HPDE6-E6E7 (cell line): Measurements from ENCODE around the gene HSDL2.

Experiments used
- DNase-seq: peaks from one replicate; pipeline ENCODE4 v3.0.0; 2011; ENCODE audit warnings: missing footprints; ENCODE audit errors: extremely low spot score

Gene HSDL2

GRCh38 chr9:112446526-112446925, 66.6 kb downstream of the HSDL2 start:
- DNase-seq, result no peak

GRCh38 chr9:112447283-112447761, 67.4 kb downstream of the HSDL2 start:
- DNase-seq, result no peak

- DNase-seq, result no peak
Observed at GRCh38 chr9:112462855-112463254, 82.9 kb downstream of the HSDL2 start.

GRCh38 chr9:112465352-112465751, 85.4 kb downstream of the HSDL2 start:
- DNase-seq, result no peak

GRCh38 chr9:112472996-112473395, 93.1 kb downstream of the HSDL2 start:
- DNase-seq, result no peak

GRCh38 chr9:112473986-112474385, 94.1 kb downstream of the HSDL2 start:
- no peak for DNase-seq

GRCh38 chr9:112475318-112475717, 95.4 kb downstream of the HSDL2 start:
- no peak for DNase-seq

- no peak for DNase-seq
Observed at GRCh38 chr9:112477330-112477729, 97.4 kb downstream of the HSDL2 start.

GRCh38 chr9:112479221-112479620, 99.3 kb downstream of the HSDL2 start:
- no peak for DNase-seq

GRCh38 chr9:112484607-112485006, 104.7 kb downstream of the HSDL2 start:
- no peak for DNase-seq

GRCh38 chr9:112485574-112485973, 105.7 kb downstream of the HSDL2 start:
- DNase-seq, result no peak

GRCh38 chr9:112486221-112487007, 106.5 kb downstream of the HSDL2 start, which contains the start of gene KIAA1958:
TSS of gene KIAA1958 (plus strand) at chr9:112486827. CDS start at chr9:112574081, 87,254 bp downstream.
- DNase-seq, result peak; percentile 69

- peak; percentile 19 for DNase-seq
Observed at GRCh38 chr9:112487008-112487798, 107.3 kb downstream of the HSDL2 start.

- DNase-seq, result no peak
Observed at GRCh38 chr9:112487799-112488340, 108.0 kb downstream of the HSDL2 start.

- DNase-seq, result no peak
Observed at GRCh38 chr9:112489039-112489546, 109.2 kb downstream of the HSDL2 start.

GRCh38 chr9:112489876-112490666, 110.2 kb downstream of the HSDL2 start:
- no peak for DNase-seq

GRCh38 chr9:112493393-112494137, 113.7 kb downstream of the HSDL2 start:
- DNase-seq, result no peak

- DNase-seq, result no peak
Observed at GRCh38 chr9:112494153-112494552, 114.2 kb downstream of the HSDL2 start.

- no peak for DNase-seq
Observed at GRCh38 chr9:112495614-112496013, 115.7 kb downstream of the HSDL2 start.

- no peak for DNase-seq
Observed at GRCh38 chr9:112496074-112496722, 116.3 kb downstream of the HSDL2 start.
